Mesendoderm (in vitro differentiated cells): ENCODE data around the gene TECPR2.
"Not testable (repeated sequence)": the region's sequence is repeated elsewhere in the genome, so short reads cannot be mapped to it uniquely, and the experiment has no call there.

Experiments
- DNase-seq: peaks from one replicate; pipeline ENCODE4 v3.0.0; 2013
- H2AK5ac ChIP-seq: 2 replicates; pipeline ENCODE4 v1.6.1; 2013; ENCODE audit warnings: low read length, inconsistent platforms
- H2BK120ac ChIP-seq: 2 replicates; pipeline ENCODE4 v1.6.1; 2013; ENCODE audit warnings: low read depth, mild to moderate bottlenecking, low read length, moderate library complexity, mixed read lengths
- H2BK15ac ChIP-seq: replicated peaks from 2 replicates; pipeline ENCODE4 v1.6.1; 2013; ENCODE audit warnings: low read depth, mild to moderate bottlenecking, moderate library complexity
- H2BK5ac ChIP-seq: 2 replicates; pipeline ENCODE4 v1.6.1; 2013; ENCODE audit warnings: low read length, inconsistent platforms
- H3K18ac ChIP-seq: 2 replicates; pipeline ENCODE4 v1.6.1; 2013; ENCODE audit warnings: mild to moderate bottlenecking, low read length, mixed read lengths
- H3K23ac ChIP-seq: one replicate; pipeline ENCODE4 v1.6.1; 2013; ENCODE audit warnings: low read length
- H3K27ac ChIP-seq: 2 replicates; pipeline ENCODE4 v1.5.1; 2013; ENCODE audit warnings: low read depth, mild to moderate bottlenecking, inconsistent platforms, low read length, moderate library complexity
- H3K27me3 ChIP-seq: 2 replicates; pipeline ENCODE4 v1.6.1; 2013; ENCODE audit warnings: low read length, control low read depth, mild to moderate bottlenecking, inconsistent platforms; ENCODE audit not compliant: insufficient read depth, poor library complexity
- H3K36me3 ChIP-seq: 2 replicates; pipeline ENCODE4 v1.6.1; 2013; ENCODE audit warnings: low read length, inconsistent platforms; ENCODE audit not compliant: control insufficient read depth, insufficient read depth
- H3K4ac ChIP-seq: one replicate; pipeline ENCODE4 v1.6.1; 2013; ENCODE audit warnings: low read depth, mild to moderate bottlenecking, low read length, moderate library complexity
- H3K4me1 ChIP-seq: 2 replicates; pipeline ENCODE4 v1.6.1; 2013; ENCODE audit warnings: low read depth, low read length, inconsistent platforms; ENCODE audit not compliant: control insufficient read depth
- H3K4me2 ChIP-seq: 2 replicates; pipeline ENCODE4 v1.6.1; 2013; ENCODE audit warnings: low read length
- H3K4me3 ChIP-seq: 2 replicates; pipeline ENCODE4 v1.5.1; 2013; ENCODE audit warnings: mild to moderate bottlenecking, low read length
- H3K56ac ChIP-seq: one replicate; pipeline ENCODE4 v1.6.1; 2013; ENCODE audit warnings: low read length
- H3K79me1 ChIP-seq: 2 replicates; pipeline ENCODE4 v1.6.1; 2013; ENCODE audit warnings: low read length, inconsistent platforms
- H3K79me2 ChIP-seq: 2 replicates; pipeline ENCODE4 v1.6.1; 2013; ENCODE audit warnings: mild to moderate bottlenecking, low read length; ENCODE audit not compliant: control insufficient read depth, insufficient read depth
- H3K9ac ChIP-seq: 2 replicates; pipeline ENCODE4 v1.6.1; 2013; ENCODE audit warnings: low read length, inconsistent platforms
- H4K5ac ChIP-seq: one replicate; pipeline ENCODE4 v1.6.1; 2013; ENCODE audit warnings: low read length
- H4K8ac ChIP-seq: one replicate; pipeline ENCODE4 v1.6.1; 2013; ENCODE audit warnings: low read depth, mild to moderate bottlenecking, control low read depth, low read length, moderate library complexity
- WGBS: extraction: QIAGEN DNeasy Blood & Tissue Kit; methylation state at CpG from one replicate; pipeline ENCODE4 v1.1.7; 2013; ENCODE audit warnings: low lambda C conversion rate, missing lambda C conversion rate; ENCODE audit not compliant: insufficient coverage; ENCODE audit errors: extremely low coverage; 5-methylcytosine and 5-hydroxymethylcytosine counted together

The TECPR2 gene

DNA sequence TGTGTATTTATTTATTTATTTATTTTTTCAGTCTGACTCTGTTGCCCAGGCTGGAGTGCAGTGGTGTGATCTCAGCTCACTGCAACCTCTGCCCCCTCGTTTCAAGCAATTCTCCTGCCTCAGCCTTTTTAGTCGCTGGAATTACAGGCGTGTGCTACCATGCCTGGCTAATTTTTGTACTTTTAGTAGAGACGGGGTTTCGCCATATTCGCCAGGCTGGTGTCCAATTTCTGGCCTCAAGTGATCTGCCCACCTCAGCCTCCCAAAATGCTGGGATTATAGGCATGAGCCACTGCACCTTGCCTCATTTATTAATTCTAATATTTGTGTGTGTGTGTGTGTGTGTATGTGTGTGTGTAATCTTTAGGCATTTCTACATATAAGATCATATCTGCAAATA is 33.4 kb upstream of the TECPR2 start:
- H4K8ac ChIP-seq, H3K36me3 ChIP-seq, H3K56ac ChIP-seq, H3K4me3 ChIP-seq, H3K4me2 ChIP-seq, H2BK5ac ChIP-seq, H4K5ac ChIP-seq, H3K4me1 ChIP-seq, H3K79me1 ChIP-seq, H3K9ac ChIP-seq, H3K4ac ChIP-seq, H2BK15ac ChIP-seq, H3K27me3 ChIP-seq, H3K23ac ChIP-seq, H3K18ac ChIP-seq, H2AK5ac ChIP-seq, H3K27ac ChIP-seq, H2BK120ac ChIP-seq, DNase-seq, H3K79me2 ChIP-seq: not testable (repeated sequence)
- WGBS: no CpG with 5 or more reads among the region's 6 CpGs

DNA sequence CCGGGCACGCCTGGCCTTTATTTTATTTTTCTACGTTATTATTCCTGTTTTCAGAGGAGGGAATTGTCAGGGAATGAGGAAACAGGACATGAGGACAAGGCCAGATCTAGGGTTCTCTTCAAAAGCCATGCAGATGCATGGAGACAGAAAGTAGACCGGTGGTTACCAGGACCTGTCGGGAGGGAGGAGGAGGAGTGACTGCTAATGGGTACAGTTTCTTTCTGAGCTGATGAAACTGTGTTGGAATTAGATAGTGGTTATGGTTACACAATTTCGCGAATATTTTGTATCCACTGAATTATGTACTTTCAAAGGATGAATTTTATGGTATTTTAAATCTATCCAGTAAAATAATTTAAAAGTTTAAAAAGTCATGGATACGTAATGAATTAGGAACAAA is 31.9 kb upstream of the TECPR2 start:
- Histone ChIP-seq H3K79me1 (no peaks in the 10 kb centered on the region), H3K9ac (no peak overlapping the region), H3K4me1 (no peaks in the 10 kb centered on the region)

DNA sequence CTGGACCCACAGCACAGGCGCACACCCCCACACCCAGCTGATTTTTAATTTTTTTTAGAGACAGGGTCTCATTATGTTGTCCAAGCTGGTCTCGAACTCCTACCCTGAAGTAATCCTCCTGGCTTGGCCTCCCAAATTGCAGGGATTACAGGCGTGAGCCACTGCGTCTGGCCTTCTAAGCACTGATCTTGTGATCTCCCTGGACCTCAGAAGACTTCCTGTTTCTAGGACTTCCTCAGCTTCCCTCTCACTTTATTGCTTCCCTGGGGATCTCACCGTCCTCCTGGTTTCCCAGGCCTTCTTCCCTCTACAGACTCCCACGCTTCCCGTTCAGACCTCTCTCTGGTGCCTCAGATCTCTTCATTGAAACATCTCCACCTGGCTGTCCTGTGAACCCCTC is 29.4 kb upstream of the TECPR2 start:
- no peak overlapping the region for H2BK15ac ChIP-seq
- no peak overlapping the region for H3K4ac ChIP-seq
- no peak for DNase-seq
- no peak overlapping the region for H3K56ac ChIP-seq
- no peak overlapping the region for H3K9ac ChIP-seq
- H3K23ac ChIP-seq: no peak overlapping the region
- H4K5ac ChIP-seq: no peak overlapping the region
- H4K8ac ChIP-seq: no peak overlapping the region
- no peaks in the 10 kb centered on the region for H3K4me1 ChIP-seq
- H3K4me3 ChIP-seq: no peak overlapping the region
- no peaks in the 10 kb centered on the region for H3K27me3 ChIP-seq
- H2AK5ac ChIP-seq: no peak overlapping the region
- no peak overlapping the region for H3K27ac ChIP-seq
- no peak overlapping the region for H3K4me2 ChIP-seq
- no peaks in the 10 kb centered on the region for H3K79me2 ChIP-seq
- H3K79me1 ChIP-seq: no peaks in the 10 kb centered on the region
- H2BK120ac ChIP-seq: no peak overlapping the region
- H2BK5ac ChIP-seq: no peak overlapping the region
- H3K18ac ChIP-seq: no peak overlapping the region
- H3K36me3 ChIP-seq: no peaks in the 10 kb centered on the region
- WGBS: no CpG with 5 or more reads among the region's 7 CpGs

More for the DNA sequence above, 31.9 kb upstream of the TECPR2 start:
- H3K4me2 ChIP-seq: no peak overlapping the region
- H3K79me2 ChIP-seq: no peaks in the 10 kb centered on the region
- no CpG with 5 or more reads among the region's 8 CpGs for WGBS
- no peak overlapping the region for H2BK5ac ChIP-seq
- H3K18ac ChIP-seq: no peak overlapping the region
- no peak for DNase-seq
- H4K5ac ChIP-seq: no peak overlapping the region
- no peak overlapping the region for H3K56ac ChIP-seq
- no peak overlapping the region for H3K4me3 ChIP-seq
- H3K27ac ChIP-seq: no peak overlapping the region
- H2AK5ac ChIP-seq: no peak overlapping the region
- H3K4ac ChIP-seq: no peak overlapping the region
- H3K23ac ChIP-seq: no peak overlapping the region
- H2BK15ac ChIP-seq: no peak overlapping the region
- H3K27me3 ChIP-seq: no peaks in the 10 kb centered on the region
- no peak overlapping the region for H2BK120ac ChIP-seq
- H3K36me3 ChIP-seq: no peaks in the 10 kb centered on the region
- H4K8ac ChIP-seq: no peak overlapping the region

DNA sequence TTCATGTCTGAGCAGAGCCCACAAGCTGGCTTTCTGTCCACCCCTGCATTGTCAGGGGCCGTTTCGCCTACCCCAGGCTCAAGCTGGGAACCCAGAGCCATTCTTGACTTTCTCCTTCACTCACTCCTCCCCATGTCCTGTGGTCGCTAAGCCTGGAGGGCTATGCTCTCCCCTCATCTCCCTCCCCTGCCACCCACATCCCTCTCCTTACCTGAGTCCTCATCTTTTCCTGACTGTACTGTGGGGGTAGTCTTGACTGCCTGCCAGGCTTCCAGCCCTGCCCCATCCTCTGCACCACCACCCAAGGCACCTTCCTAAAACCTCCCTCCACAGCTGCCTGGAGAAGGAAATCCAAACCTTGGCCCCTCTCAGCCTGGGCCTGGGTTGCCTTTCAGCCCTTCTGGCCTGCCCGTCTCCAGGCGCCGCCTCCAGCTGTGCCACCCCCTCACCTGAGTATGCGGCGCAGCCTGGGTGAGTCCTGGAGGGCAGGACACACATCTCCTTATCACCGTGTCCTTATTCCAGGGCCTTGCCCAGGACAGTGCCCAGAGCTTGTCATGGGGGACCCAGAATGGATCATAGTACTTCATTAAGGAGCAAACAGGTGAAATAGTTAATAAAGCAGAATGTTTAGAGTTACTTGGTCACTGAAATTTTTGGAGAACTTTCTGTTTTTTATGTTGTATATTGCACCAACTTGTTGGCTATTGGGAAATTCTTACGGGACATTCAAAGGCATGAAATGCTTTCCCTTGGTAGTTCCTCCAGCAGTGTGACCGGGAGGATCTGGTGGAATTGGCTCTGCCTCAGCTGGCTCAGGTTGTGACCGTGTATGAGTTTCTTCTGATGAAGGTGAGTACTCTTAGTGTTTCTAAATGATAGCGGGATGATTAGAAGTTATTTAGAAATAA is 28.7 kb upstream of the TECPR2 start:
- no peaks in the 10 kb centered on the region for H3K4me1 ChIP-seq
- H3K23ac ChIP-seq: no peak overlapping the region
- no peak overlapping the region for H2BK5ac ChIP-seq
- no peak overlapping the region for H3K18ac ChIP-seq
- H4K5ac ChIP-seq: no peak overlapping the region
- no peak overlapping the region for H3K9ac ChIP-seq
- H2BK15ac ChIP-seq: no peak overlapping the region
- no peak overlapping the region for H2AK5ac ChIP-seq
- H3K27ac ChIP-seq: no peak overlapping the region
- no peaks in the 10 kb centered on the region for H3K79me2 ChIP-seq
- no peak overlapping the region for H3K4me3 ChIP-seq
- H3K4ac ChIP-seq: no peak overlapping the region
- no peak overlapping the region for H3K4me2 ChIP-seq
- H3K79me1 ChIP-seq: no peaks in the 10 kb centered on the region
- no peak overlapping the region for H4K8ac ChIP-seq
- H3K27me3 ChIP-seq: no peaks in the 10 kb centered on the region
- H3K56ac ChIP-seq: no peak overlapping the region
- H2BK120ac ChIP-seq: no peak overlapping the region
- WGBS: 100% methylated on average over 1 of the region's 13 CpGs
- no peak for DNase-seq
- no peaks in the 10 kb centered on the region for H3K36me3 ChIP-seq

DNA sequence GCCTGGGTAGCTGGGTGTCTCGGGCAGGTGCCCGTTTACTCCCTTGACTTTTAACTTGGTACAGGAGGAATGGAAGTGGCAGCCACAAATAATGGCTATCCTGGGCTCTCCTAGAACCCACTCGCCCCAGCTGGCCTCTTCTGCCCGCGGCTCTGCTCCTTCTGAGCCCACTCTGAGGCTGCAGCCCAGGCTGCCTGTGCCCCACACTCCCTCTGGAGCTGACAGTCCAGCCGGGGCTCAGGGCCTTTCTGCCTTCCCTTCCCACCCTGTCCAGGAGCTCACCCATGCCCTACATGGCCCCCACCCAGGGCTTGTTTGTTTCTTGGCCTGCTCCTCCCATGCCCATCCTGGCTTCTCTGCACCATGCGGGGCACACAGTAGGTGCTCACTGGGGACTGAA is 27.6 kb upstream of the TECPR2 start:
- Histone ChIP-seq H2BK120ac (no peak overlapping the region), H3K4me2 (no peak overlapping the region), H3K4me3 (no peak overlapping the region), H3K9ac (no peak overlapping the region), H3K56ac (no peak overlapping the region), H4K5ac (no peak overlapping the region), H3K36me3 (no peaks in the 10 kb centered on the region), H3K4me1 (no peaks in the 10 kb centered on the region), H3K18ac (no peak overlapping the region), H4K8ac (no peak overlapping the region), H2BK15ac (no peak overlapping the region), H2BK5ac (no peak overlapping the region), H3K79me1 (no peaks in the 10 kb centered on the region), H3K27ac (no peak overlapping the region), H3K23ac (no peak overlapping the region), H3K4ac (no peak overlapping the region), H3K27me3 (no peaks in the 10 kb centered on the region), H2AK5ac (no peak overlapping the region), H3K79me2 (no peaks in the 10 kb centered on the region)
- WGBS: no CpG with 5 or more reads among the region's 7 CpGs
- DNase-seq: no peak

DNA sequence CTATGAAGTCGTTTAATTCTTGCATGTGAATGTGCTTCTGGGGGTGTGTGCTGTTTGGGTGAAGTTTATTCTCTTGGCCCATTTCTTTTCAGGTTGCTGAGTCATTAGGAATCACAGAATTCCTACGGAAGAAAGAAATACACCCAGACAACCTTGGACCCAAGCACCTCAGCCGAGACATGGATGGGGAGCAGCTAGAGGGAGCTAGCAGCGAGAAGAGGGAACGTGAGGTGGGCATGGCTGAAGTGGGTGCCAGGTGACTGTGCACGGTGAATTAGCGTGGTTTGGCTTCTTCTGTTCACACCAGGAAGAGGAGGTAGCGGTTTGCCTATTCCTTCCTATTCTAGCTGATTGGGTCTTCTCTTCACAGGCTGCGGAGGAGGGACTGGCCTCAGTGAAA is 24.0 kb upstream of the TECPR2 start:
- H2BK5ac ChIP-seq: no peak overlapping the region
- no peak for DNase-seq
- no peak overlapping the region for H2BK15ac ChIP-seq
- H3K79me1 ChIP-seq: no peaks in the 10 kb centered on the region
- no CpG with 5 or more reads among the region's 9 CpGs for WGBS
- no peak overlapping the region for H3K4ac ChIP-seq
- no peak overlapping the region for H4K8ac ChIP-seq
- no peaks in the 10 kb centered on the region for H3K79me2 ChIP-seq
- peaks cover 5% of the 10 kb centered on the region for H3K36me3 ChIP-seq
- no peak overlapping the region for H2AK5ac ChIP-seq
- H3K56ac ChIP-seq: no peak overlapping the region
- H2BK120ac ChIP-seq: no peak overlapping the region
- no peak overlapping the region for H3K27ac ChIP-seq
- H3K4me3 ChIP-seq: no peak overlapping the region
- no peak overlapping the region for H3K9ac ChIP-seq
- H4K5ac ChIP-seq: no peak overlapping the region
- no peaks in the 10 kb centered on the region for H3K27me3 ChIP-seq
- H3K4me2 ChIP-seq: no peak overlapping the region
- H3K18ac ChIP-seq: no peak overlapping the region
- no peaks in the 10 kb centered on the region for H3K4me1 ChIP-seq
- no peak overlapping the region for H3K23ac ChIP-seq
